ENCODE measurements around the gene LARP4B.

GRCh38 chr10:829241-829640 lies 102.3 kb downstream of the LARP4B start:
- TF ChIP-seq CTCF (IDR thresholded peaks at IDR 0.05; ENCODE audit: extremely low read depth in 1 of 2, insufficient read depth in 1 of 2, low read depth in 1 of 2, low read length in 2 of 2) = no peak
- no peak for TF ChIP-seq POLR2A (IDR thresholded peaks at IDR 0.05; ENCODE audit: low read depth, low read length)
- no peak for TF ChIP-seq EZH2 (IDR thresholded peaks at IDR 0.05; ENCODE audit: borderline replicate concordance, low read depth, low read length, severe bottlenecking)
- TF ChIP-seq POLR2AphosphoS5 (IDR thresholded peaks at IDR 0.05; ENCODE audit: insufficient read depth, low read depth, low read length) = no peak
- no peak for TF ChIP-seq MAX (IDR thresholded peaks at IDR 0.05; ENCODE audit: insufficient read depth, insufficient read length)
- no peak for TF ChIP-seq JUN (IDR thresholded peaks at IDR 0.05; ENCODE audit: borderline replicate concordance, insufficient read depth, insufficient read length, low read depth)
- no peak for TF ChIP-seq GATA2 (IDR thresholded peaks at IDR 0.05; ENCODE audit: insufficient read depth, insufficient read length, low read depth, low read length)

All from endothelial cell of umbilical vein (primary cell).